ENCODE measurements around the gene LAMA2. TPM values are rescaled to one million over a fixed set of nuclear protein-coding genes. Genes with fewer than 3 reads are reported as not detected.

LAMA2 gene
- total RNA-seq, 1 donor from 2014 or later, result 0.27 TPM

- DNase-seq, result no peak
- ChIA-PET POLR2A (no interaction called here), CTCF (no interaction called here)
- Mint-ChIP-seq H3K27me3 (peaks cover 3% of the 10 kb centered on the region), H3K27ac (no peak overlapping the region), H3K9me3 (no peaks in the 10 kb centered on the region), H3K36me3 (ENCODE audit: low read depth) (no peaks in the 10 kb centered on the region), H3K4me3 (no peak overlapping the region), H3K4me1 (no peaks in the 10 kb centered on the region)
- intact Hi-C loops (cut with micrococcal nuclease), result no loop called here
- no peak for ATAC-seq (ENCODE audit: low read depth)
- no peak for TF ChIP-seq CTCF (IDR thresholded peaks at IDR 0.05)
Measured at GRCh38 chr6:129342243-129342642, 459.3 kb downstream of the LAMA2 start.

- Mint-ChIP-seq H3K27ac (no peak overlapping the region), H3K27me3 (peaks cover 3% of the 10 kb centered on the region), H3K9me3 (no peaks in the 10 kb centered on the region), H3K4me3 (no peak overlapping the region), H3K36me3 (ENCODE audit: low read depth) (no peaks in the 10 kb centered on the region), H3K4me1 (no peaks in the 10 kb centered on the region)
- intact Hi-C loops (cut with micrococcal nuclease), result no loop called here
- ChIA-PET CTCF (interaction anchor here (1.4 kb wide), 1 partner anchor 28 kb away, joined by 4 read pairs; no protein-coding TSS in a partner anchor), POLR2A (no interaction called here)
- TF ChIP-seq CTCF (IDR thresholded peaks at IDR 0.05), result no peak
- DNase-seq (no peak), ATAC-seq (ENCODE audit: low read depth) (no peak)
Measured at GRCh38 chr6:129342796-129343195, 459.9 kb downstream of the LAMA2 start.

- no peak for TF ChIP-seq CTCF (IDR thresholded peaks at IDR 0.05)
- Mint-ChIP-seq H3K4me3 (no peak overlapping the region), H3K27ac (no peak overlapping the region), H3K27me3 (peaks cover 3% of the 10 kb centered on the region), H3K4me1 (no peaks in the 10 kb centered on the region), H3K36me3 (ENCODE audit: low read depth) (no peaks in the 10 kb centered on the region), H3K9me3 (no peaks in the 10 kb centered on the region)
- intact Hi-C loops (cut with micrococcal nuclease), result no loop called here
- ChIA-PET POLR2A (no interaction called here), CTCF (no interaction called here)
- ATAC-seq (ENCODE audit: low read depth) (no peak), DNase-seq (no peak)
Measured at GRCh38 chr6:129344379-129344778, 461.4 kb downstream of the LAMA2 start.

- H3K27ac Mint-ChIP-seq, result no peak overlapping the region
- H3K27me3 Mint-ChIP-seq, result peaks cover 2% of the 10 kb centered on the region
- ATAC-seq (ENCODE audit: low read depth) (no peak), DNase-seq (no peak)
- intact Hi-C loops (cut with micrococcal nuclease), result no loop called here
- H3K4me3 Mint-ChIP-seq, result no peak overlapping the region
- POLR2A ChIA-PET, result no interaction called here
- no peaks in the 10 kb centered on the region for H3K4me1 Mint-ChIP-seq
- no peaks in the 10 kb centered on the region for H3K36me3 Mint-ChIP-seq (ENCODE audit: low read depth)
- no peaks in the 10 kb centered on the region for H3K9me3 Mint-ChIP-seq
- TF ChIP-seq CTCF (IDR thresholded peaks at IDR 0.05), result no peak
- CTCF ChIA-PET, result no interaction called here
Measured at GRCh38 chr6:129345890-129346289, 463.0 kb downstream of the LAMA2 start.

GRCh38 chr6:129346964-129347363 is 464.0 kb downstream of the LAMA2 start:
- intact Hi-C loops (cut with micrococcal nuclease), result no loop called here
- Mint-ChIP-seq H3K4me1 (no peaks in the 10 kb centered on the region), H3K9me3 (no peaks in the 10 kb centered on the region), H3K36me3 (ENCODE audit: low read depth) (no peaks in the 10 kb centered on the region), H3K27me3 (peaks cover 2% of the 10 kb centered on the region), H3K4me3 (no peak overlapping the region), H3K27ac (no peak overlapping the region)
- DNase-seq (no peak), ATAC-seq (ENCODE audit: low read depth) (no peak)
- CTCF ChIA-PET, result no interaction called here
- POLR2A ChIA-PET, result no interaction called here
- TF ChIP-seq CTCF (IDR thresholded peaks at IDR 0.05), result no peak
